ENCODE results near the gene LRIG1. TPM values are rescaled to one million over a fixed set of nuclear protein-coding genes. Genes with fewer than 3 reads are reported as not detected.

LRIG1 gene
- total RNA-seq, 4 donors from 2014 or later = 48.6 to 58.6 (median 52.5) TPM

GRCh38 chr3:66336333-66336766 is 164.5 kb downstream of the LRIG1 start:
- Histone ChIP-seq H3K4me1 (no peaks in the 10 kb centered on the region), H3K27ac (no peak overlapping the region), H3K36me3 (no peaks in the 10 kb centered on the region), H3K9me3 (peaks cover 0 to 7% (median 0%) of the 10 kb centered on the region in 4 donors), H3K27me3 (no peaks in the 10 kb centered on the region), H3K4me3 (no peak overlapping the region)
- TF ChIP-seq CTCF (IDR thresholded peaks at IDR 0.05) (no peak), EP300 (IDR thresholded peaks at IDR 0.05) (no peak), POLR2A (IDR thresholded peaks at IDR 0.05) (no peak)
- no peak for DNase-seq (ENCODE audit: low spot score in 2 of 2)
- 12 to 16% methylated on average over 4 of the region's 4 CpGs for WGBS, 2 donors

GRCh38 chr3:66335671-66336070 is 165.2 kb downstream of the LRIG1 start:
- no peak overlapping the region for H3K4me3 ChIP-seq
- peaks cover 0 to 4% (median 0%) of the 10 kb centered on the region in 4 donors for H3K9me3 ChIP-seq
- no peak overlapping the region for H3K27ac ChIP-seq
- DNase-seq (ENCODE audit: low spot score in 2 of 2) = no peak
- H3K27me3 ChIP-seq = no peaks in the 10 kb centered on the region
- WGBS, 2 donors = 98 to 99% methylated on average over 2 of the region's 2 CpGs
- no peaks in the 10 kb centered on the region for H3K36me3 ChIP-seq
- H3K4me1 ChIP-seq = no peaks in the 10 kb centered on the region
- TF ChIP-seq EP300 (IDR thresholded peaks at IDR 0.05) (no peak), POLR2A (IDR thresholded peaks at IDR 0.05) (no peak), CTCF (IDR thresholded peaks at IDR 0.05) (no peak)

All from tibial nerve (tissue), 4 donors.